PFSK-1 (cell line): ENCODE measurements around the gene IL4R.

Source experiments
- POLR2AphosphoS5 ChIP-seq: IDR thresholded peaks from 2 replicates; pipeline ENCODE4 v1.6.1; 2012; ENCODE audit warnings: low read depth, mild to moderate bottlenecking, control low read depth, low read length, moderate library complexity
- TF ChIP-seq, protein P1 (sequence below), 2 experiments: IDR thresholded peaks; 2 replicates each; pipeline versions ENCODE4 v1.6.1 to v1.8.0; 2011 to 2012; ENCODE audit warnings: low read depth in 2 of 2, low read length in 2 of 2, control low read depth in 1 of 2, inconsistent platforms in 1 of 2, mild to moderate bottlenecking in 1 of 2, moderate library complexity in 1 of 2; ENCODE audit not compliant: insufficient read depth in 1 of 2

DNA sequence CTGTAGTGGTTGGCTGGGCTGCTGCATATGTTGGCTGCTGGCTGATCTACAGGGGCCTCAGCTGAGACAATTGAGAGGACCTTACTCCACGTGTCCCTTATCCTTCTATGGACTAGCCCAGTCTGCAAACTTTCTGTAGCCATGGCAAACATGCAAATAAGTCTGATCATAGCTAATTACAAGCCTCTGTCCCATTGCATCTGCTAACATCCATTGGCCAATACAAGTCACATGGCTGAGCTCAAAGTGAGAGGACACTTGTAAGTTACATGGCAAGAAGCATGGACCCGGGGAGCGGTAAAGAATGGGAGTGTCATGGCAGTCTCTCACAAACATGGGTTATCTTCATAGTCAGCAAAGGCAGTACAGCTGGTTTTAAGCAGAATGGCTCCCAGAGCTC is 11.6 kb upstream of the IL4R start:
- TF ChIP-seq POLR2AphosphoS5: no peak
- TF ChIP-seq, protein P1, sequence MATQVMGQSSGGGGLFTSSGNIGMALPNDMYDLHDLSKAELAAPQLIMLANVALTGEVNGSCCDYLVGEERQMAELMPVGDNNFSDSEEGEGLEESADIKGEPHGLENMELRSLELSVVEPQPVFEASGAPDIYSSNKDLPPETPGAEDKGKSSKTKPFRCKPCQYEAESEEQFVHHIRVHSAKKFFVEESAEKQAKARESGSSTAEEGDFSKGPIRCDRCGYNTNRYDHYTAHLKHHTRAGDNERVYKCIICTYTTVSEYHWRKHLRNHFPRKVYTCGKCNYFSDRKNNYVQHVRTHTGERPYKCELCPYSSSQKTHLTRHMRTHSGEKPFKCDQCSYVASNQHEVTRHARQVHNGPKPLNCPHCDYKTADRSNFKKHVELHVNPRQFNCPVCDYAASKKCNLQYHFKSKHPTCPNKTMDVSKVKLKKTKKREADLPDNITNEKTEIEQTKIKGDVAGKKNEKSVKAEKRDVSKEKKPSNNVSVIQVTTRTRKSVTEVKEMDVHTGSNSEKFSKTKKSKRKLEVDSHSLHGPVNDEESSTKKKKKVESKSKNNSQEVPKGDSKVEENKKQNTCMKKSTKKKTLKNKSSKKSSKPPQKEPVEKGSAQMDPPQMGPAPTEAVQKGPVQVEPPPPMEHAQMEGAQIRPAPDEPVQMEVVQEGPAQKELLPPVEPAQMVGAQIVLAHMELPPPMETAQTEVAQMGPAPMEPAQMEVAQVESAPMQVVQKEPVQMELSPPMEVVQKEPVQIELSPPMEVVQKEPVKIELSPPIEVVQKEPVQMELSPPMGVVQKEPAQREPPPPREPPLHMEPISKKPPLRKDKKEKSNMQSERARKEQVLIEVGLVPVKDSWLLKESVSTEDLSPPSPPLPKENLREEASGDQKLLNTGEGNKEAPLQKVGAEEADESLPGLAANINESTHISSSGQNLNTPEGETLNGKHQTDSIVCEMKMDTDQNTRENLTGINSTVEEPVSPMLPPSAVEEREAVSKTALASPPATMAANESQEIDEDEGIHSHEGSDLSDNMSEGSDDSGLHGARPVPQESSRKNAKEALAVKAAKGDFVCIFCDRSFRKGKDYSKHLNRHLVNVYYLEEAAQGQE (IDR thresholded peaks at IDR 0.05; ENCODE audit: insufficient read depth in 1 of 2, low read depth in 2 of 2, low read length in 2 of 2): no peak
